Thyroid gland (tissue), 4 donors: ENCODE results near the gene SCD5.

Experiments used
- POLR2A ChIP-seq, 2 donors: fragments of 450-650 bp; IDR thresholded peaks; one replicate each; pipeline ENCODE4 v1.6.1; 2017; ENCODE audit warnings: antibody characterized with exemption in 2 of 2, mild to moderate bottlenecking in 2 of 2, moderate library complexity in 1 of 2
- TF ChIP-seq, protein P1 (sequence below), 6 experiments: fragments of 200-600 bp in 3 of 6; fragments of 450-650 bp in 3 of 6; sonication (generic) in 3 of 6; IDR thresholded peaks; one replicate each; pipeline ENCODE4 v1.5.1; 2016 to 2019; ENCODE audit warnings: antibody characterized with exemption in 6 of 6, mild to moderate bottlenecking in 2 of 6, inconsistent platforms in 1 of 6, moderate library complexity in 1 of 6

DNA sequence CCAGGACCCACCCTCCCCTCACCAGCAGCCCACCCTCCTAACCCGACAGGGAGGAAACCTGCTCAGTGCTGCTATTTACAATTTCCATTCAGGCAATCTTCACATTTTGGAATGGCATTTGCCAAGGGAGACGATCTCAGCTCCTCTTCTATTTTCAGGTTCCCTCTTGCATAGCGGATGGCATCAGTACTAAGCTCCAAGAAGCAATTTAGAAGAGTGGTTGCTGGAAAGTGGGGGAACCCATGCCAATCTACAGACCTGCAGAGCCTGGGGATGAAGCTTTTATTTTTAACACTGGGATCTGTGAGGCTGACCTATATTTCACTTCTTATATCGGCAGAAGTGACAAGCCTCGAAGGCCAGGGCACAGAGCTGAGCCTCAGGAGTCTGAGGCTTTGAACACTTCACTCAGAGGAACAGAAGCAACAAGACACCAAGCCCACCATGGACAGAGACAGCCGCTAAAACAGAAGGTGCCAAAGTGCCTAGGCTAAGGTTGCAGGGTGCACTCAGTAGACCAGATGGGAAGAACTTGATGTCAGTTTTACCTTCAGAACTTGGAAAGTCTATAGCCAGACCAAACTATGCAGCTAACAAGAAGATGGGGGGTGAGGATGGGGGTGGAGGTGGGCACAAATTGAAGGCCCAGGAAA, 44.0 kb downstream of the SCD5 start:
- TF ChIP-seq, protein P1, sequence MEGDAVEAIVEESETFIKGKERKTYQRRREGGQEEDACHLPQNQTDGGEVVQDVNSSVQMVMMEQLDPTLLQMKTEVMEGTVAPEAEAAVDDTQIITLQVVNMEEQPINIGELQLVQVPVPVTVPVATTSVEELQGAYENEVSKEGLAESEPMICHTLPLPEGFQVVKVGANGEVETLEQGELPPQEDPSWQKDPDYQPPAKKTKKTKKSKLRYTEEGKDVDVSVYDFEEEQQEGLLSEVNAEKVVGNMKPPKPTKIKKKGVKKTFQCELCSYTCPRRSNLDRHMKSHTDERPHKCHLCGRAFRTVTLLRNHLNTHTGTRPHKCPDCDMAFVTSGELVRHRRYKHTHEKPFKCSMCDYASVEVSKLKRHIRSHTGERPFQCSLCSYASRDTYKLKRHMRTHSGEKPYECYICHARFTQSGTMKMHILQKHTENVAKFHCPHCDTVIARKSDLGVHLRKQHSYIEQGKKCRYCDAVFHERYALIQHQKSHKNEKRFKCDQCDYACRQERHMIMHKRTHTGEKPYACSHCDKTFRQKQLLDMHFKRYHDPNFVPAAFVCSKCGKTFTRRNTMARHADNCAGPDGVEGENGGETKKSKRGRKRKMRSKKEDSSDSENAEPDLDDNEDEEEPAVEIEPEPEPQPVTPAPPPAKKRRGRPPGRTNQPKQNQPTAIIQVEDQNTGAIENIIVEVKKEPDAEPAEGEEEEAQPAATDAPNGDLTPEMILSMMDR (IDR thresholded peaks at IDR 0.05): no peak
- TF ChIP-seq POLR2A (IDR thresholded peaks at IDR 0.05): no peak
